Mucosa of rectum (tissue), 2 donors: ENCODE results near the gene L3MBTL4.

Source experiments
- H3K27ac ChIP-seq, 2 donors: one replicate each; pipeline ENCODE4 v1.7.0; 2013; ENCODE audit warnings: inconsistent platforms in 2 of 2, low read depth in 2 of 2, low read length in 2 of 2
- H3K27me3 ChIP-seq, 2 donors: one replicate each; pipeline ENCODE4 v1.7.0; 2013; ENCODE audit warnings: low read length in 2 of 2; ENCODE audit not compliant: control insufficient read depth in 2 of 2, insufficient read depth in 2 of 2
- H3K36me3 ChIP-seq, 2 donors: one replicate each; pipeline ENCODE4 v1.7.0; 2013; ENCODE audit warnings: low read length in 2 of 2; ENCODE audit not compliant: control insufficient read depth in 2 of 2, insufficient read depth in 2 of 2
- H3K4me1 ChIP-seq, 2 donors: one replicate each; pipeline ENCODE4 v1.7.0; 2013; ENCODE audit warnings: low read length in 2 of 2, mild to moderate bottlenecking in 1 of 2; ENCODE audit not compliant: control insufficient read depth in 2 of 2, insufficient read depth in 2 of 2
- H3K4me3 ChIP-seq, 2 donors: one replicate each; pipeline ENCODE4 v1.7.0; 2013; ENCODE audit warnings: low read length in 2 of 2
- H3K9ac ChIP-seq, 2 donors: one replicate each; pipeline ENCODE4 v1.7.0; 2013; ENCODE audit warnings: low read length in 2 of 2, low read depth in 1 of 2, mild to moderate bottlenecking in 1 of 2
- H3K9me3 ChIP-seq, 2 donors: one replicate each; pipeline ENCODE4 v1.7.0; 2013; ENCODE audit warnings: low read length in 2 of 2; ENCODE audit not compliant: control insufficient read depth in 2 of 2
- donor health status: healthy.
- donor health status: Normal muscosa, but diverticular disease.

L3MBTL4 gene

GRCh38 chr18:6044319-6044718, 370.4 kb downstream of the L3MBTL4 start:
- Histone ChIP-seq H3K4me1 (no peaks in the 10 kb centered on the region), H3K9me3 (no peaks in the 10 kb centered on the region), H3K27me3 (no peaks in the 10 kb centered on the region), H3K36me3 (no peaks in the 10 kb centered on the region), H3K4me3 (no peak overlapping the region), H3K9ac (no peak overlapping the region), H3K27ac (no peak overlapping the region)

- no peak overlapping the region for H3K4me3 ChIP-seq
- H3K27me3 ChIP-seq = no peaks in the 10 kb centered on the region
- no peak overlapping the region for H3K9ac ChIP-seq
- H3K4me1 ChIP-seq = no peaks in the 10 kb centered on the region
- no peaks in the 10 kb centered on the region for H3K36me3 ChIP-seq
- no peak overlapping the region for H3K27ac ChIP-seq
- H3K9me3 ChIP-seq = no peaks in the 10 kb centered on the region
Observed at GRCh38 chr18:6039055-6039454, 375.7 kb downstream of the L3MBTL4 start.

- Histone ChIP-seq H3K9ac (no peak overlapping the region), H3K36me3 (no peaks in the 10 kb centered on the region), H3K9me3 (no peaks in the 10 kb centered on the region), H3K4me1 (no peaks in the 10 kb centered on the region), H3K27me3 (no peaks in the 10 kb centered on the region), H3K27ac (no peak overlapping the region), H3K4me3 (no peak overlapping the region)
Observed at GRCh38 chr18:6031442-6031841, 383.3 kb downstream of the L3MBTL4 start.

GRCh38 chr18:6031002-6031401, 383.7 kb downstream of the L3MBTL4 start:
- Histone ChIP-seq H3K9ac (no peak overlapping the region), H3K27ac (no peak overlapping the region), H3K4me1 (no peaks in the 10 kb centered on the region), H3K9me3 (no peaks in the 10 kb centered on the region), H3K27me3 (no peaks in the 10 kb centered on the region), H3K36me3 (no peaks in the 10 kb centered on the region), H3K4me3 (no peak overlapping the region)

- no peaks in the 10 kb centered on the region for H3K27me3 ChIP-seq
- H3K4me3 ChIP-seq = no peak overlapping the region
- no peaks in the 10 kb centered on the region for H3K9me3 ChIP-seq
- no peaks in the 10 kb centered on the region for H3K4me1 ChIP-seq
- no peak overlapping the region for H3K27ac ChIP-seq
- H3K36me3 ChIP-seq = no peaks in the 10 kb centered on the region
- no peak overlapping the region for H3K9ac ChIP-seq
Observed at GRCh38 chr18:6024745-6025248, 389.9 kb downstream of the L3MBTL4 start.

GRCh38 chr18:6023551-6023950, 391.2 kb downstream of the L3MBTL4 start:
- no peaks in the 10 kb centered on the region for H3K27me3 ChIP-seq
- no peaks in the 10 kb centered on the region for H3K4me1 ChIP-seq
- H3K9me3 ChIP-seq = no peaks in the 10 kb centered on the region
- no peak overlapping the region for H3K4me3 ChIP-seq
- no peak overlapping the region for H3K9ac ChIP-seq
- H3K27ac ChIP-seq = no peak overlapping the region
- no peaks in the 10 kb centered on the region for H3K36me3 ChIP-seq

- Histone ChIP-seq H3K27me3 (no peaks in the 10 kb centered on the region), H3K4me3 (no peak overlapping the region), H3K4me1 (no peaks in the 10 kb centered on the region), H3K27ac (no peak overlapping the region), H3K9ac (no peak overlapping the region), H3K9me3 (no peaks in the 10 kb centered on the region), H3K36me3 (no peaks in the 10 kb centered on the region)
Observed at GRCh38 chr18:6022845-6023244, 391.9 kb downstream of the L3MBTL4 start.

- no peaks in the 10 kb centered on the region for H3K9me3 ChIP-seq
- no peaks in the 10 kb centered on the region for H3K36me3 ChIP-seq
- no peak overlapping the region for H3K9ac ChIP-seq
- no peak overlapping the region for H3K27ac ChIP-seq
- H3K27me3 ChIP-seq = no peaks in the 10 kb centered on the region
- no peak overlapping the region for H3K4me3 ChIP-seq
- no peaks in the 10 kb centered on the region for H3K4me1 ChIP-seq
Observed at GRCh38 chr18:6022074-6022444, 392.7 kb downstream of the L3MBTL4 start.

GRCh38 chr18:6021306-6022073, 393.2 kb downstream of the L3MBTL4 start:
- no peaks in the 10 kb centered on the region for H3K4me1 ChIP-seq
- no peak overlapping the region for H3K9ac ChIP-seq
- H3K27ac ChIP-seq = no peak overlapping the region
- H3K36me3 ChIP-seq = no peaks in the 10 kb centered on the region
- no peaks in the 10 kb centered on the region for H3K9me3 ChIP-seq
- H3K4me3 ChIP-seq = no peak overlapping the region
- H3K27me3 ChIP-seq = no peaks in the 10 kb centered on the region

- H3K27ac ChIP-seq = no peak overlapping the region
- H3K4me3 ChIP-seq = no peak overlapping the region
- H3K9ac ChIP-seq = no peak overlapping the region
- no peaks in the 10 kb centered on the region for H3K27me3 ChIP-seq
- H3K9me3 ChIP-seq = no peaks in the 10 kb centered on the region
- H3K36me3 ChIP-seq = no peaks in the 10 kb centered on the region
- H3K4me1 ChIP-seq = no peaks in the 10 kb centered on the region
Observed at GRCh38 chr18:6018671-6019070, 396.0 kb downstream of the L3MBTL4 start.
